GM18502 (cell line): Measurements from ENCODE around the gene PRKACB.

Experiments
- ATAC-seq: cut with Tn5 transposase; IDR thresholded peaks from one replicate; pipeline ENCODE4 v1.9.1; 2021; ENCODE audit warnings: mild to moderate bottlenecking; ENCODE audit not compliant: unreplicated experiment, poor library complexity

The PRKACB gene

DNA sequence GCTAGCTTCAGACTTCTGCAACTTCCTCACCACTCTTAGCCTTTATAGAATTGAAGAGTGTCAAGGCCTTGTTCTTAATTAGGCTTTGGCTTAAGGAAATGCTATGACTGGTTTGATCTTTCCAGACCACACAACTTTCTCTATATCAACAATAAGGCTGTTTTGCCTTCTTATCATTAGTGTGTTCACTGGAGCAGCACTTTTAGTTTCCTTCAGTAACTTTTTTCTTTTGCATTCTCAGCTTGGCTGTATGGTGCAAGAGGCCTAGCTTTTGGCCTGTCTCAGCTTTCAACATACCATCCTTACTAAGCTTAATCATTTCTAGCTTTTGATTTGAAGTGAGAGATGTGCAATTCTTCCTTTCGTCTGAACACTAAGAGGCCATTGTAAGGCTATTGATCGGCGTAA, 8.6 kb downstream of the PRKACB start:
- peak; percentile 92 for ATAC-seq

DNA sequence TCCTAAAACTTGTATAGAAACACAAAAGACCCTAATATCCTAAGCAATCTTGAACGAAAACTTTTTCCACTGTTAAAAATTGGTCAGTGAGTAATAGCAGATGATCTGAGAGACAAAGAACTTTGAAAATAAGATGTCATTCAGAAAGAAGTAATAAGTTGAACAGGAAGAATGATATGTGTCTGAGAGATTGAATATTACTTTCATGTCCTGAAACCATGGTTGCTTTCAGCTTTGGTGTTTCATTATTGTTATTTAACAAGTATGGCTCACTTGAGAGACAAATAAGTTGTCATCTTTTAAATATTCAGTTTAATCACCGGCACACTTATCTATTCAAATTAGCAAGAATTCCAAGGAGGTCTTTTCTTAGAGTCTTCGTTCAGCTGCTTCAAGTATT, 11.4 kb downstream of the PRKACB start:
- no peak for ATAC-seq

DNA sequence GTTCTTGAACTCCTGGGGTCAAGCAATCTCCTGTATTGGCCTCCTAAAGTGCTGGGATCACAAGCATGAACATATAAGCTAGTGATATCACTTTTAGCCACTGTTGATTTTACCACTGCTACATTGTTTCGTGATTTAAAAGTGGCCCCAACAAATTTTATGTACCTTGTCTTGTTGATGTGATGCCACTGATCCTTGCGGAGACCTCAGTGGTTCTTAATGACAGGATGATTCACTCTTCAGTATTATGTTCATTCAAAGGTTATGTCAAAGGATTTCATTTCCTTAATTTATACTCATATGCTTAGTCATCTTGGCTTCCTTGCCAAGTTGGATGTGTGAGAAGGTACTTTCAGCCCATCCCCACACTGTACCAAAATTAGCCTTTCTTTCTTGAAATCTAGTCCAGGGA, 12.1 kb downstream of the PRKACB start:
- ATAC-seq = peak; percentile 42

DNA sequence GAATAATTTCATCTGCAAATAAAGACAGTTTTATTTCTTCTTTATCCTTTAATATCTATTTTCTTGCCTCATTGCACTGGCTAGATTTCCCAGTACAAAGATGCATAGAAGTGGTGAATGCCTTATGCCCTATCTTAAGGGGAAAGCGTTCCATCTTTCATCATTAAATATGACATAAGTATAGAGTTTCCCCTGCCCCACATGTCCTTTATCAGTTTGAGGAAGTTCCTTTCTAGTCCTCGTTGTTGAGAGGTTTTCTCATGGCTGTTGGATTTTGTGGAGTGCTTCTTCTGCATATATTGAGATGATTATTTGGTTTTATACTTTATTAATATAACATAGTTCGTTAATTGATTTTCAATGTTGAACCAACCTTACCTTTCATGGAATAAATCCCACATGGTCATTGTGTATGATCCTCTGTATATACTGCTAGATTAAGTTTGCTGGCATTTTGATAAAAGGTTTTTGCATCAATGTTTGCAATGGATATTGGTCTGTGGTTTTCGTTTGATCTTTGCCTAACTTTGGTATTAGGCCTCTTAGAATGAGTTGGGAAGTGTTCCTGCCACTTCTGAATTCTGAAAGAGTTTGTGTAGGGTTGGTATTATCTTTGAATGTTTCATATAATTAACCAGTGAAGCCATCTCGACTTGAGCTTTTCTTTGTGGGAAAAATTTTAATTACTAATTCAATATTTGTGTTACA, 15.6 kb downstream of the PRKACB start:
- ATAC-seq = no peak

DNA sequence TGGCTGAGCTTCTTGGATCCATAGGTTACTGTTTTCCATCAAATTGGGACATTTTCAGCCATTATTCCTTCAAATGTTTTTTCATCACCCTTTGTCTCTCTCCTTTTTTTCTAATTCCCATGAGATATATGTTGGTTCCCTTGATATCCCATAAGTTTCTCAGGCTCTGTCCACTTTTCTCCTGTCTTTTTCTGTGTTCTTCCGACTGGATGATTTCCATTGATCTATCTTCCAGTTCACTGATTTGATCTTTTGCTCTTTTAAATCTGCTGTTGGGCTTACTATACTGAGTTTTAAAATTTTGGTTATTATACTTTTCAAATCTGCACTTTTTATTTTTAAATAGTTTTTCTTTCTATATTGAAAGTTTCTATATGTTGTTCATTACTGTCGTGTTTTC, 18.2 kb downstream of the PRKACB start:
- ATAC-seq = no peak

DNA sequence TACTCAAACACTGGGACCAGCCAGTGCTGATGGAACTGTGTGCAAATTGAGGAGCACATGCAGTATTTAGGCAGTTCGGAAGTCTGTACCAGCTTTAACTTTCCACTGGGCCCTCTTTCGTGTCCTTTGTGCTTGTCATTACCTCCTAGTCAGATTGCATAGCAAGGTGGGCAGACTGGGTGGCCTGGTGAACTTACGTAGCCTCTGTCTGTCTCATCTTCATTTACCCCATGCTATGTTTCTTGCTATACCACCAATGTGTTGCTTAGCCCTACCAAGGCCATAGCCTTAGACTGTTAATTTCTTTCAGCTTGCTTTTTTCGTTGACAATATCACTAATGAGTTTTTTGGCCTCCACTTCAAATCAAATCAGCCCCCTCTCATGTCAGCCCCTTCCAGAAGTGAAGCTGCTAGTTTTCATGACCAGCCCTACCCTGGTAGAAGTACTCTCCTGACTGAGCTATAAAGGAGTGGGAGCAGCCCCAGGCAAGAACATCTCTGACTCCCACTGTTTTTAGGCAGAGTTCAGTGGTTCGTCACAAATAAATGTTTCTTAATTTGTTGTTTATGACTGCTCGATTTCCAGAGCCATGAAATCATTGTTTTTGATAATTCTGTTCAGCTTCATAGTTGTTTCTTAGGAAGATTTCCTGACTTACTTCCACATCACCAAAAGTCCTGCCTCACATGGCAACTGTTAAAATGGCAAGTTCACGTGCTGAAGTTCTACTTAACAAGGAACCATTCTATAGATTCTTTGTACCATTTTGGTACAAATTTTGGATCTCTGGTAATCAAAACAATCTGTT, 19.3 kb downstream of the PRKACB start:
- ATAC-seq = no peak

DNA sequence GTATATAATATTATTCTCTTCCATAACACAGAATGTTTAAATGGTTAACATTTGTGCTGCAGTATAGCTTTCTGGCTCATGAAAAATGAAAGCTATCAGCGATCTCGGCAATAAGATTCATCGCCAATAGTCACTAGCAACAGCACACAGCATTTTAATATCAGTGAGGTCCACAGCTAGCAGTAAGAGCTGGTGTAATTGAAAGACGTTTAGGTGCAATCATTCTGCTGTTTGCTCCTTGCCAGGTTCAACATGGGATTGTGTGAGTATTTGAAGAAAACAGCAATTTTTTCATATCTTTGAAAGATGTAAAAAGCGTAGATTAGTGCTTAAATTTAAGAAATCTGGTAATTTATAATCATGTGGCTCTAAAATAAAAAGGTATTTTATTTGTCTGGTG, 20.1 kb downstream of the PRKACB start:
- no peak for ATAC-seq

DNA sequence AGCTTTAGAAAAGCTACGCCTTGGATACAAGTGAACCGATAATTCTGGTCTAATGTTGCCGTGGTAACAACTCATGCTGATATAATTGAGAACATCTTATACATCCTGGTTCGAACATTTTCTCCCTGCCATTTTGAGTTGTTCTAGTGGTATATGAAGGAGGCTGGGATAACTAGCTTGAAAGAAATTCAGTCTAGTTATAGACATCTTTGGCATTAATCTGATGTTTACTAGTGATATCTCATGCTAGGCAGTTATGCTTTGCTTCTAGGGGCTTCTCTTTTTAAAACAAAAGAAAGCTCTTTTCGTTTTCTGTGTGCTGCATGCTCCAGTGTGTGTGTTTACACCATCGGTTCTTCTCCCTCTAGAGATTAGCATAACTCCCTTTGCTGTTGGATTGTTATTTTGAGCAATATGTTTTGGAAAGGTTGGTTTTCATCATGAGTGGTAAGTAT, 20.5 kb downstream of the PRKACB start:
- no peak for ATAC-seq

DNA sequence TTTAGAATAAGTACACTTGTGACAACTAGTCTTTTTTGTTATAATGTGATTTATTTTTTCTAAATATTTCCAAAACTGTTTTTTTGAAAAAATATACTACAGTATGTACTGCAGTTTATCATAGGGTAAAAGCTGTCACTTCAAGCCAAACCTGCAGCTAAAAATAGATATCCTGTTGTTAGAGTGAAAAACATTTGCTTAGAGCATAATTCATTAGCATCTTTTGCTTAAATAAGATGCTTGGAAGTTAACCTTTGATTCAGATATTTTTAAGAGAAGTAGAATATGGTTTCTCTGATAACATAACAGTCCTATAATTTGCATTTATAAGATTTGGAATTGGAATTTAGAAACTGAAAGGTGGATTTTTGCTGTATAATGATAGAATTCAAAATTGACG, 21.5 kb downstream of the PRKACB start:
- no peak for ATAC-seq

DNA sequence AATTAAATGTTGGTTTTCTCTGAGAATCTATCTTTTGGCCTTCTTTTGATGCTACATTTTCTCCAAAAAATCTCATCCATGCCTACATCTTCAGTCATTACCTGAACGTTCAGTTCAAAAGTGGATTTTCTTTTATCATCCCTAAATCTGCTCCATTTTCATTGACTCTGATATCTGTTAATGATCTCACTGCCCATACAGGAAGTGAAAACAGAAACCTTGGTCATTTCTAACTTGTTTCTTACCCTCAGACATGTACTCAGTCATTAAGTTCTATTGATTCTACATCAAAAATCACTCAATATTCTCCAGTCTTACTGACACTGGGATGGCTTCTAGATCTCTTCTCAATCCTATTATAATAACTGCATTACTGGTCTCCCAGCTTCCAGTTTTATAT, 22.7 kb downstream of the PRKACB start:
- peak; percentile 86 for ATAC-seq

DNA sequence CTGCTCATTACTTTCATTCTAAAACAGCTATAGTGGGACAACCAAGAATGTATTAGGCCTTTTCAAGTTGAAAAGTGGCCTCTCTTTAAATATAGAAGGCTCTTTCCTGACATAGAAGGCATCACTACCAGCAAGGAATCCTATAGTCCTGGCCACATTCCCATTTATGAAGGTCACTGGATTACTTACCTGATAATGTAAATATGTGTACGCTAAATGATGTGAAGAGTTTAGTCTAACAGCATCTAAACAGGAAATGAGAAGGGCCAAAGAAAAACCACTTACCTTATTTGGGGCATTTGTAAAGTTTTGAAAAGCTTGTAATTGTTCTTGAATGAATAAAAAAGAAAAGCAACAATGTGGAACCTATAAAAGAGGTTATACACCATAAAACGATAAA, 24.7 kb downstream of the PRKACB start:
- ATAC-seq = no peak

DNA sequence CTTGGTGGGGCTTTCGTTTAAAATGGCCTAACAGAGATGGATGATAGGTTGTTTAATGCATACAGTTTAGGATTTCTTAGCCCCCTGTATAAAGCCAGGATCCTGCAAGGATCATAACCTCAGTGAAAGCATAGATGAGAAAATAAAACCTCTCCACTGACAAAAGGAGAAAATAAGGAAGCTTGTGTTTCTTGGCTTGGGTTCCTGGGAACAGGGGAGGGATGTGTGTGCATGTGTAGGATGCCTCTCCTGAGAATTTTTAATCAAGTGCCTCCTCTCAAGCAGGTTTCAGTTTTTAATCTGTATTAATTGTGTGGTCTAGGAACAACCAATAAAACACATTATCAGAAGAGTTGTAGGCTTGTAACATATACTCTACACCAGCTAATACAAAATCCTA, 26.1 kb downstream of the PRKACB start:
- no peak for ATAC-seq

DNA sequence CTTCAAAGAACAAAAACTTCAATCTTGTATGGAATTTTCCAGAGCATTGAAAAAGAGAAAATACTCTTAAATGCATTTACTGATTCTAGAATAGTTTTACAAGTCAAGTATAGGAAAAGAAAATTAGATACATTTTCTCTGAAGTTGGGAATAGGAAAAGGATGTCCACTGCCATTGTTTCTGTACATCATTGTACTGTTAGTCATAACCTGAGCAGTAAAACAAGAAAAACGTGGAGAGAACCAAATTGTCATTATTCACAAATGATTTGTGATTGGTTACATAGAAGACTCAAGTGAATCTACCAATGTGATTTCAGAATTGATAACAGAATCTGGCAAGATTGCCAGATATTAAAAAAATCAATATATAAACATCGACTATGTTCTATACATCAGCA, 27.4 kb downstream of the PRKACB start:
- no peak for ATAC-seq

DNA sequence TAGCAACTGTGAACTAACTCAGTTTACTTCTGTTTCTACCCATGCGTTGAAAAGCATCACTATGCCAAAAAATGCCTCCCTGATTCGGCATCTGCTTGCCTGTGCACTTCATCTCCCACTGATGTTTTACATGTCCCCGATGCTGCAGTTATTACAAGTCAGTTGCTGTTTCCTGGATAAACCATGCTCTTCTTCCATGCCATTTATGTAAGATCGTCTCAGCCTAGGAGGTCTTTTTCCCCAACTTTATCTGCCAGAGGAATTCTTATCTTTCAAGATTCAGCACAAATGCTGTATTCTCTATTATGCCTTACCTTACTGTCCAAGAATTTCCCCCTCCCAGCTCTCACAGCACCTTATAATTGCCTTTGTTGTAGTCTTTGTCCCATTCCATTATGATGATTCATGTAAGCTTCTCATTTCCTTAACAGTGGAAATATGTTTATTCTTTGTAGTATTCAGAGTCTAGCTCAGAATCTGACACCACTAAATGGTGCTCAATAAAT, 30.0 kb downstream of the PRKACB start:
- ATAC-seq = no peak

DNA sequence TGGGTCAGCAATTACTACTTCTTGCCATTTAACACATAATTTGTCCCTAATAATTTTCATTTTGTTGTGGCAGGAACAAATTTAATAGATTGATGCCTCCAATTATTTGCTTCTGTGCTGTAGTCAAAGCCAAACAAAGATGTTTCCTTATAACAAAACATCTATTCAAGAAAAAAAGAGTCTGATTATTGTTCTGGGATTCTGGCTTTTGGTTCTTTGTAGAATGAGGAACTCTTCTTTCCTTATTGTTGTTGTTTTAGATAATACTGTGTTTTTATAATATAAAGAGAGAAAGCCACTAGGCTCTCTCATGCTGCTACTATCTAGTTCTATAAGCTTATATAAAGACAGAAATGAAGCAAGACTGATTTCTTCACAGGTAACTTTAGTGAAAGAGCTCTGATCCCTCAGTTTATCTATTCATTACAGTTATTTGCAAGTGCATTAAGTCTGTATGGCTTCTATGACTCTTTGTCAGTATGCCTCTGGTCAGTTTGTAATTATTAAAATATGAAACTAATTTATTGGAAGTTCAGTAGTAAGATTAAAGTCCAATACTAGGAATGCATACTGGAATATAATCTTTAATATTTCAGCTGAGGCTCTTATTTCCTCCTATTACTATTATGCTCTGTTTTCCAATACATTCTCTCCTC, 37.4 kb downstream of the PRKACB start:
- ATAC-seq = no peak

DNA sequence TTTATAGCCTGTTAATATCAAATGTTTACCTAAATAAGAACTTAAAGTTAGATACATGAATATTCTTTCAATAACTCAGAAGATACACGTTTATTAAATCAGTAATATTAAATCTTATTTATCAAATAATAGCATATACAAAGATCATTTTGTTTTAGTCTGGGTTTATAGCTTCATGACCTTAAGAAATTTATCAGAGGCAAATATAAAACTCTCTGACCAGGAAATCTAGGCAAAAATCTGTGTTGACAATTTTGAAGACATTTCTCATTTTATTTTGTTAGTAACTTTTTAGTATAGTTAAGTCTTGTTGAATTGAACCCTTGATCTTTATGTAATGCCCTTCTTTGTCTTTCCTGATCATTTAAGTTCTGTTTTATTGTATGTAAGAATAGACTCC, 46.4 kb downstream of the PRKACB start:
- no peak for ATAC-seq

DNA sequence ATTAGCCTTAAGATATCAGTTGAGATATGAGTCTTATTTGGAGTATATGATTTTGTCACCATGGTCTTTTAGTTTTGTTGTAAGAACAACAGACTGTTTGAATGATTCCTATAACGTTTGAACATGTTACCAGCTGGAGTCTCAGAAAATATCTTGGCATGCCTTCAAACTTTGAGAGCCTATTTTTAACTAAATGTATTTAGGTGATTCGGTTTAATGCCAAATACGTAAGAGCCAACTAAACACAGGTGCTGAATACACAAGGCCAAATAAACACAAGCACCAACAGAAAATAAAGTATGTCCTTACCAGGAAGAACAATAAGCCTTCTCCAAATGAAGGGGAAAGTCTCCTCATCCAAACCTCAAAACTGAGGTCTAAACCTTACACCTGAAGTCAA, 48.6 kb downstream of the PRKACB start:
- no peak for ATAC-seq

DNA sequence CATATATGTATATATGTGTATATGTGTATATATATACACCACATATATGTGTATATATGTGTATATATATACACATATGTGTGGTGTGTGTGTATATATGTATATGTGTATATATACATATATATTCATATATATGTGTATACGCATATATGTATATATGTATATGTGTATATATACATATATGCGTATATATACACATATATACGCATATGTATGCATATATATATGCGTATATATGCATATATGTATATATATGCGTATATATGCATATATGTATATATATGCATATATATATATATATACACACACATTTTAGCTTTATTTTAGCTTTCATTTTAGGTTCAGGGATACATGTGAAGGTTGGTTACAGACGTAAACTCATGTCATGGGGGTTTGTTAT, 54.8 kb downstream of the PRKACB start:
- ATAC-seq = no peak

DNA sequence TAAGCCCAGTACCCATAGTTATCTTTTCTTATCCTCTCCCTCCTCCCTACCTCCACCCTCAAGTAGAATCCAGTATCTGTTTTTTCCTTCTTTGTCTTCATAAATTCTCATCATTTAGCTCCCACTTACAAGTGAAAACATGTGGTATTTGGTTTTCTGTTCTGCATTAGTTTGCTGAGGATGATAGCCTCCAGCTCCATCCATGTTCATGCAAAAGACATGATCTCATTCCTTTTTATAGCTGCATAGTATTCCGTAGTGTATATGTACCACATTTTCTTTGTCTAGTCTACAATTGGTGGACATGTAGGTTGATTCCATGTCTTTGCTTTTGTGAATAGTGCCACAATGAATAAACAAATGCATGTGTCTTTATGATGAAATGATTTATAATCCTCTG, 55.2 kb downstream of the PRKACB start:
- no peak for ATAC-seq

DNA sequence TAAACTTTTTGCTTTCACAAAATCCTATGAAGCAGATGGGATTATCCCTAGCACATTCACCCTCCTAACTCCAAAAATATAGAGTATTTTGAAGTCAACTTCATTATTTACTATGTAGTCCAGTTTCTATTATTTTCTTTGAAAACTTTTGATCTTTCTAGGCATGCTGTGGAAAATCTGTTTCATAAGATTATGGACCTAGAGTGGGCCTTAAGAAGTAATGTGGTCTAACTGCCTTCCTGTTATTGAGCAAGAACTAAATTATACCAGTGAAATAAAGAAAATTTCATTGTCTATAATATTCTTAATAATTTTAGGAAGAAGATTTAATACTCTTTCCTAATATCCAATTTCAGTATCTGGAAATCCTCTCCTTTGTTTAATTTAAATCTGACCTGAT, 58.1 kb downstream of the PRKACB start:
- no peak for ATAC-seq

DNA sequence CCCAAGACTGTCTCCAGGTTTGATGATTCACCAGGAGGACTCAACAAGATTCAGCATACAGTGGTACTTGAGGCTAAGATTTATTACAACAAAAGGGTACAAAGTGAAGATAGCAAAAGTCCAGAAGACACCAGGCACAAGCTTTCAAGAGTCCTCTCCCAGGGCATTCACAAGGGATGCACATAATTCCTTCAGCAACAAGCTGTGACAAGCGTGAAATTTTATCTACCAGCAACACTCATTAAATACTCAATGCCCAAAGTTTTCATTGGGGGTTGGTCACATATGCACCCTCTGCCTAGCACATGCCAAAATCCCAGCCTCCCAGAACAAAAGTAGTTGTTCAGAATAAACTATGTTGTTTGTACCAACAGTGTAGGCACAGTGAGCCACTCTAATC, 62.3 kb downstream of the PRKACB start:
- ATAC-seq = no peak
